ENCODE data around the gene SURF1. TPM values are rescaled to one million over a fixed set of nuclear protein-coding genes. Genes with fewer than 3 reads are reported as not detected.
"Not testable (repeated sequence)": the region's sequence is repeated elsewhere in the genome, so short reads cannot be mapped to it uniquely, and the experiment has no call there.

Gene SURF1
- total RNA-seq, 1 experiment from 2014 or later = 28.1 TPM

GRCh38 chr9:133327834-133328484 is 28.3 kb downstream of the SURF1 start:
- H3K36me3 ChIP-seq (ENCODE audit: low read depth, low read length) = peaks cover 12% of the 10 kb centered on the region; the same call in 1 of the 2 replicates
- no peaks in the 10 kb centered on the region for H3K9me2 ChIP-seq (replicated peaks; ENCODE audit: low read length)
- no peaks in the 10 kb centered on the region for H3F3A ChIP-seq (ENCODE audit: low read length, unreplicated experiment)
- no peak overlapping the region for H3K4me2 ChIP-seq (ENCODE audit: low read length)
- no peak overlapping the region for H3K4me3 ChIP-seq (ENCODE audit: low read length)
- no peak overlapping the region for H2AFZ ChIP-seq (ENCODE audit: low read length)
- BruUV-seq (replicated peaks) = no TSS peak
- H3K4me1 ChIP-seq (ENCODE audit: insufficient read depth, low read length) = no peaks in the 10 kb centered on the region
- H4K20me1 ChIP-seq (ENCODE audit: low read length) = no peaks in the 10 kb centered on the region
- ATAC-seq (no peak), DNase-seq (no peak)
- H3K79me2 ChIP-seq (ENCODE audit: low read length) = no peaks in the 10 kb centered on the region
- intact Hi-C loops (cut with micrococcal nuclease) = no loop called here
- no peak overlapping the region for H3K27ac ChIP-seq (ENCODE audit: low read length)
- ChIA-PET CTCF (interaction anchor here (0.6 kb wide), 1 partner anchor 140 kb away, joined by 7 read pairs; no protein-coding TSS in a partner anchor), POLR2A (ENCODE audit: unreplicated experiment) (no interaction called here)
- no peak for TF ChIP-seq EZH2 (IDR thresholded peaks at IDR 0.05; ENCODE audit: low read length, unreplicated experiment)
- TF ChIP-seq CTCF (conservative IDR thresholded peaks at IDR 0.05; ENCODE audit: low read depth, low read length) = no peak
- no peak for TF ChIP-seq EZH2phosphoT487 (IDR thresholded peaks at IDR 0.05; ENCODE audit: borderline replicate concordance, low read length)
- H3K9me3 ChIP-seq (ENCODE audit: low read length) = no peaks in the 10 kb centered on the region
- no peaks in the 10 kb centered on the region for H3K27me3 ChIP-seq (ENCODE audit: low read length)
- H3K9ac ChIP-seq (ENCODE audit: low read length) = no peak overlapping the region

- H3K9me3 ChIP-seq (ENCODE audit: low read length); ATAC-seq; H3K9ac ChIP-seq (ENCODE audit: low read length); POLR2A ChIA-PET (ENCODE audit: unreplicated experiment); H2AFZ ChIP-seq (ENCODE audit: low read length); CTCF ChIA-PET; DNase-seq; H3K79me2 ChIP-seq (ENCODE audit: low read length); H3K27me3 ChIP-seq (ENCODE audit: low read length); BruUV-seq (replicated peaks); H3K4me2 ChIP-seq (ENCODE audit: low read length); H3K4me1 ChIP-seq (ENCODE audit: insufficient read depth, low read length); intact Hi-C loops (cut with micrococcal nuclease); H3K9me2 ChIP-seq (replicated peaks; ENCODE audit: low read length); H4K20me1 ChIP-seq (ENCODE audit: low read length); H3K4me3 ChIP-seq (ENCODE audit: low read length); H3K27ac ChIP-seq (ENCODE audit: low read length); H3F3A ChIP-seq (ENCODE audit: low read length, unreplicated experiment): not testable (repeated sequence)
- peaks cover 10% of the 10 kb centered on the region; the same call in 1 of the 2 replicates for H3K36me3 ChIP-seq (ENCODE audit: low read depth, low read length)
Observed at GRCh38 chr9:133327021-133327420, 29.3 kb downstream of the SURF1 start.

GRCh38 chr9:133323991-133324703 is 32.1 kb downstream of the SURF1 start:
- POLR2A ChIA-PET (ENCODE audit: unreplicated experiment) = no interaction called here

More at GRCh38 chr9:133323991-133324703, 32.1 kb downstream of the SURF1 start:
- Histone ChIP-seq H4K20me1 (ENCODE audit: low read length) (no peaks in the 10 kb centered on the region), H3K9ac (ENCODE audit: low read length) (no peak overlapping the region), H2AFZ (ENCODE audit: low read length) (no peak overlapping the region), H3K36me3 (ENCODE audit: low read depth, low read length) (no peaks in the 10 kb centered on the region), H3K4me3 (ENCODE audit: low read length) (no peak overlapping the region), H3K4me2 (ENCODE audit: low read length) (no peak overlapping the region), H3K9me2 (replicated peaks; ENCODE audit: low read length) (no peaks in the 10 kb centered on the region), H3K4me1 (ENCODE audit: insufficient read depth, low read length) (no peaks in the 10 kb centered on the region), H3F3A (ENCODE audit: low read length, unreplicated experiment) (no peaks in the 10 kb centered on the region), H3K9me3 (ENCODE audit: low read length) (no peaks in the 10 kb centered on the region), H3K79me2 (ENCODE audit: low read length) (no peaks in the 10 kb centered on the region), H3K27ac (ENCODE audit: low read length) (no peak overlapping the region), H3K27me3 (ENCODE audit: low read length) (no peaks in the 10 kb centered on the region)
- CTCF ChIA-PET = no interaction called here
- ATAC-seq (no peak), DNase-seq (no peak)
- TF ChIP-seq EZH2phosphoT487 (IDR thresholded peaks at IDR 0.05; ENCODE audit: borderline replicate concordance, low read length) (no peak), EZH2 (IDR thresholded peaks at IDR 0.05; ENCODE audit: low read length, unreplicated experiment) (no peak), CTCF (conservative IDR thresholded peaks at IDR 0.05; ENCODE audit: low read depth, low read length) (no peak)
- intact Hi-C loops (cut with micrococcal nuclease) = no loop called here
- no TSS peak for BruUV-seq (replicated peaks)
